AG04450 (cell line): ENCODE results near the gene KRTAP4-4. TPM values are rescaled to one million over a fixed set of nuclear protein-coding genes. Genes with fewer than 3 reads are reported as not detected.

Experiments used
- CTCF ChIA-PET: fragments of 300-600, 350-600 bp; formaldehyde crosslinking; extraction: SDS; loops from one replicate; lab custom pipeline; 2022; ENCODE audit warnings: antibody characterized with exemption, inconsistent platforms; lab: Charles Lee
- POLR2A ChIA-PET: fragments of 350-600 bp; formaldehyde crosslinking; extraction: SDS; loops from one replicate; lab custom pipeline; 2021; ENCODE audit warnings: antibody characterized with exemption, inconsistent platforms; lab: Yijun Ruan, JAX
- DNase-seq: peaks from one replicate; pipeline ENCODE4 v3.0.0-alpha.2; 2011; ENCODE audit warnings: low read depth, low spot score
- H3K27ac ChIP-seq: one replicate; pipeline ENCODE4 v1.5.1; 2012; ENCODE audit warnings: low read depth, low read length, control low read depth
- H3K27me3 ChIP-seq: one replicate; pipeline ENCODE4 v1.6.0; 2012; ENCODE audit warnings: low read length; ENCODE audit not compliant: control insufficient read depth, insufficient read depth
- H3K4me3 ChIP-seq: 2 replicates; pipeline ENCODE4 v1.5.1; 2011; ENCODE audit warnings: mild to moderate bottlenecking, low read depth, low read length, control low read depth
- H3K9me3 ChIP-seq: 2 replicates; pipeline ENCODE4 v1.5.1; 2012; ENCODE audit warnings: low read length; ENCODE audit not compliant: control insufficient read depth, insufficient read depth
- CTCF ChIP-seq: IDR thresholded peaks from 2 replicates; pipeline ENCODE4 v1.5.1; 2011; ENCODE audit warnings: low read depth, low read length, control low read depth, inconsistent platforms
- polyA plus RNA-seq: library from polyadenylated mRNA; depleted of rRNA; stranded (reverse); fragments of >200 nt; gene quantifications from 2 replicates; pipeline ENCODE4 v1.2.3, GENCODE V29; 2011

KRTAP4-4 gene
- polyA plus RNA-seq, 1 experiment = not detected

DNA sequence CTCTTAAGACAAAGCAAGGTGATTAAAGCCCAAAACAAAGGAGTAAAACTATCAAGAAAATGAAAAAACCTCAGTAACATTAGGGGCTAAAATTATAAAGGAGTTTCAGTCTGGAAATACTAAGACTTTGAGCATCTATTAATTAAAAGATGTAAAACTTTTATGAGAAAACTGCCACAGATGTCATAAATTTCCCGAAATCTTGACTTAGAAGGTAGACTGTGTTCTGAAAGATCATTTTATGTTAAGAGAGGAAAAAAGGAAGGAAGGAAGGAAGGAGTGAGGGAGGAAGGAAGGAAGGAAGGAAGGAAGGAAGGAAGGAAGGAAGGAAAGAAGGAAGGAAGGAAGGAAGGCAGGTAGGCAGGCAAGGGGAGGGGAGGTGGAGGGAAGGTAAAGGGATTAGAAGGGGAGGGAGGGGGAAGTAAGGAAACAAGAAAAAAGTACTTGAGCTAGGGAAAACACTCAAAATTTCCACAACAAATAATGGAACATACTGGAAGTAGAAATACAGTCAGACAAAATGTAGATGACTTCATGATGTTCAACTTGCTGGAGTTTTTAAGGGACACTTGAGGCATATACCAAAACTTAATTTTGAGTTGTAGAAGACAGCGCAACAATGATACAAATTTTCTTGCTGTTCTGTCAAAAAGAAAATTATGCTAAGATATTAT, 12.9 kb downstream of the KRTAP4-4 start:
- POLR2A ChIA-PET = no interaction called here
- CTCF ChIA-PET = interaction anchor here (1.3 kb wide), 1 partner anchor 175 kb away, joined by 3 read pairs; no protein-coding TSS in a partner anchor

DNA sequence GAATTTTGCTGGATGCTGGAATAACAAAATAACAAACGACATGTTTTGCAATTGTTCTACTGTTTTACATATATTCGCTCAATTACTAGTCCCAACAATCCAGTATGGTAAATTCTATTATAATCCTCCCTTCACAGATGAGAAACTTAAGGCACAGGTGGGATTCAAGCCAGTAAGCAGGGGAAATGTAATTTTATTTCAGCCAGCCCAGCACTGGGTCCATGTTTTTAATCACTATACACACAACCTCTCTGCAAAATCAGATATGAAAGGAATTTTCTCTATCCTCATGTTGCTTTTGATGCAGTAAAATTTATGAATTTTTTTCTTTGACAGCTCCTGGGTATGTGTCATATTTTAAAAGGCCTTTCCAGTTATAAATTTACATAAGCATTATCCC, 15.3 kb downstream of the KRTAP4-4 start:
- Histone ChIP-seq H3K4me3 (no peak overlapping the region), H3K27me3 (no peaks in the 10 kb centered on the region), H3K27ac (no peak overlapping the region), H3K9me3 (peaks cover 10% of the 10 kb centered on the region)
- DNase-seq = no peak
- TF ChIP-seq CTCF = no peak
- ChIA-PET POLR2A (no interaction called here), CTCF (no interaction called here)

More for the DNA sequence above, 12.9 kb downstream of the KRTAP4-4 start:
- peaks cover 8% of the 10 kb centered on the region for H3K9me3 ChIP-seq
- DNase-seq = no peak
- H3K27ac ChIP-seq = no peak overlapping the region
- no peak overlapping the region for H3K4me3 ChIP-seq
- TF ChIP-seq CTCF = no peak
- H3K27me3 ChIP-seq = no peaks in the 10 kb centered on the region

- ChIA-PET POLR2A (no interaction called here), CTCF (no interaction called here)
- TF ChIP-seq CTCF = no peak
- H3K9me3 ChIP-seq = peaks cover 15% of the 10 kb centered on the region
- H3K27ac ChIP-seq = no peak overlapping the region
- H3K4me3 ChIP-seq = no peak overlapping the region
- no peak for DNase-seq
- no peaks in the 10 kb centered on the region for H3K27me3 ChIP-seq
Measured at GRCh38 chr17:41144846-41145245, 15.7 kb downstream of the KRTAP4-4 start.

DNA sequence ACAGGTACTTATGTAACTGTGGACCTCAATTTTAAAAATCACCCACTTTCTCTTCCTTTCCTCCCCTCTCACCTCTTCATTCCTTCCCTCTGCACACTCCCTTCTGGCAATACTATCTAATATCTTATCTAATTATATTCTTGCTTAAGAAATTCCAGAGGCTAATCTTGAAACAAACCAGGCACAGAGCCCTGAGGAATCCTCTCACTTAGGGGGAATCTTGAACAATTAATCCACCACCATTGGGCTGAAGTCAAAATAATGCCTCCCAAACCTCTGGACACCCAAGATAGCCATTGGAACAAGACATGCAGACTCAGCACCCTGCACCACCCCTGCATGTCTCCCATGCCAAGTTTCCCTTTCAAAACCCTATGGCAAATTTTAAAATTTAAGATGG, 19.2 kb downstream of the KRTAP4-4 start:
- ChIA-PET CTCF (no interaction called here), POLR2A (no interaction called here)
- no peak overlapping the region for H3K27ac ChIP-seq

More for the DNA sequence above, 19.2 kb downstream of the KRTAP4-4 start:
- H3K4me3 ChIP-seq = no peak overlapping the region
- no peak for TF ChIP-seq CTCF
- DNase-seq = no peak
- peaks cover 18% of the 10 kb centered on the region for H3K9me3 ChIP-seq
- no peaks in the 10 kb centered on the region for H3K27me3 ChIP-seq
